Measurements from ENCODE around the gene PCGF1.

GRCh38 chr2:74534411-74534810, 26.9 kb upstream of the PCGF1 start:
- TF ChIP-seq YY1 (IDR thresholded peaks at IDR 0.05; ENCODE audit: low read depth, low read length): no peak
- TF ChIP-seq POLR2AphosphoS5 (IDR thresholded peaks at IDR 0.05; ENCODE audit: low read depth, low read length): no peak
- TF ChIP-seq TEAD4 (IDR thresholded peaks at IDR 0.05; ENCODE audit: low read depth, low read length): no peak
- no peak for TF ChIP-seq CTCF (IDR thresholded peaks at IDR 0.05; ENCODE audit: control extremely low read depth in 1 of 3, insufficient read depth in 1 of 3, low read depth in 1 of 3, low read length in 3 of 3)
- TF ChIP-seq POLR2A (IDR thresholded peaks at IDR 0.05; ENCODE audit: control extremely low read depth in 1 of 2, low read depth in 2 of 2, low read length in 2 of 2): no peak
- TF ChIP-seq SP1 (IDR thresholded peaks at IDR 0.05; ENCODE audit: low read depth, low read length): no peak
- no peak for TF ChIP-seq TCF12 (IDR thresholded peaks at IDR 0.05; ENCODE audit: low read depth, low read length)
- no peak for TF ChIP-seq EZH2 (IDR thresholded peaks at IDR 0.05; ENCODE audit: low read depth, low read length, severe bottlenecking)
- no peak for TF ChIP-seq SP4 (IDR thresholded peaks at IDR 0.05; ENCODE audit: low read length)
- TF ChIP-seq CEBPB (IDR thresholded peaks at IDR 0.05; ENCODE audit: low read depth, low read length): no peak
